ENCODE measurements around the gene PARL. TPM values are rescaled to one million over a fixed set of nuclear protein-coding genes. Genes with fewer than 3 reads are reported as not detected.

PARL gene
- total and polyA plus RNA-seq, 2 of the 13 experiments (the other 11 are each of a cell fraction or from before 2014, with no cell fraction given): 46.3 to 58.6 TPM

DNA sequence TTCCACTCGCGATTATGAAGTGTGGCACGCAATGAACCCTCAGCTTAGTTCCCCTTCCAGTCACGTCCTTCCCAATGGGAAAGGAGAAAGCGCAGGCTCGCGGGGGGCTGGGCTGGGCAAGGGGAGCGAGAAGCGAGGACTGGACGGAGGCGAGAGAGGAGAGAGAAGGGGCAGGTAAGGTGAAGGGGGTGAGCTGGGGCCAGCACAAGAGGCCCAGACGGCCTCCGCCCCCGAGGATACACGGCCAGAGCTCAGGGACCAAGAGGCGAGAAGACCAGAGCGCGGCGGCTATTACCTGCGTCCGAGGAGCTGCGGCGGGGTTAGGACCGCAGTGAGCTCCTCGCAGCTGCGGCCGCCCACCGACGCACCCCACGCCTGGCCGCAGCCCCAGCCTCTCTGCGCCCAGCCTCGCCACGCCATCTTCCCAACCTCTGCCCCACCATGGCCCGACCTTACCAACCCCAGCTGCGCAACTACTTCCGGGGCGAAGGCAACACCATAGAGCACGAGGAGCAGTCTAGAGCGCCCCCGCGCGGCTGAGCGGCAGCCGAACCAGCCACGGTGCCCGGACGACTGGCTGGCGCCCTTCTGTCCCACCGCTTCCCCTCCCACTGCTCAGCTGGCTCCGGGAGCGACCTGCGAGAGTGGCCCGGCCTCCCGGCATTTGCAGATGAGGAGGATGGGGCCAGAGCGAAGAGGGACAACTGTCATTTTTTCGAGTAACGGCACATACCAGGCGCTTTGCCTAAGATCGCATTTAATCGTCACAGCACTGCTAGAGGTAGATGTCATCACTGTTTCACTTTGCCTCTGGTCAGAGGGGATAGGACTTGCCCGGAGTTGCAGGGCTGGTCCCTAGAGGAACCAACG, at the start of gene PARL (continued):
- TF ChIP-seq, protein P1, sequence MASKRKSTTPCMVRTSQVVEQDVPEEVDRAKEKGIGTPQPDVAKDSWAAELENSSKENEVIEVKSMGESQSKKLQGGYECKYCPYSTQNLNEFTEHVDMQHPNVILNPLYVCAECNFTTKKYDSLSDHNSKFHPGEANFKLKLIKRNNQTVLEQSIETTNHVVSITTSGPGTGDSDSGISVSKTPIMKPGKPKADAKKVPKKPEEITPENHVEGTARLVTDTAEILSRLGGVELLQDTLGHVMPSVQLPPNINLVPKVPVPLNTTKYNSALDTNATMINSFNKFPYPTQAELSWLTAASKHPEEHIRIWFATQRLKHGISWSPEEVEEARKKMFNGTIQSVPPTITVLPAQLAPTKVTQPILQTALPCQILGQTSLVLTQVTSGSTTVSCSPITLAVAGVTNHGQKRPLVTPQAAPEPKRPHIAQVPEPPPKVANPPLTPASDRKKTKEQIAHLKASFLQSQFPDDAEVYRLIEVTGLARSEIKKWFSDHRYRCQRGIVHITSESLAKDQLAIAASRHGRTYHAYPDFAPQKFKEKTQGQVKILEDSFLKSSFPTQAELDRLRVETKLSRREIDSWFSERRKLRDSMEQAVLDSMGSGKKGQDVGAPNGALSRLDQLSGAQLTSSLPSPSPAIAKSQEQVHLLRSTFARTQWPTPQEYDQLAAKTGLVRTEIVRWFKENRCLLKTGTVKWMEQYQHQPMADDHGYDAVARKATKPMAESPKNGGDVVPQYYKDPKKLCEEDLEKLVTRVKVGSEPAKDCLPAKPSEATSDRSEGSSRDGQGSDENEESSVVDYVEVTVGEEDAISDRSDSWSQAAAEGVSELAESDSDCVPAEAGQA (IDR thresholded peaks at IDR 0.05; ENCODE audit: low read depth): peak; percentile 87
- TF ChIP-seq, protein P1 (CRISPR knock-in tag; IDR thresholded peaks at IDR 0.05; ENCODE audit: borderline replicate concordance): no peak
- TF ChIP-seq, protein P2, sequence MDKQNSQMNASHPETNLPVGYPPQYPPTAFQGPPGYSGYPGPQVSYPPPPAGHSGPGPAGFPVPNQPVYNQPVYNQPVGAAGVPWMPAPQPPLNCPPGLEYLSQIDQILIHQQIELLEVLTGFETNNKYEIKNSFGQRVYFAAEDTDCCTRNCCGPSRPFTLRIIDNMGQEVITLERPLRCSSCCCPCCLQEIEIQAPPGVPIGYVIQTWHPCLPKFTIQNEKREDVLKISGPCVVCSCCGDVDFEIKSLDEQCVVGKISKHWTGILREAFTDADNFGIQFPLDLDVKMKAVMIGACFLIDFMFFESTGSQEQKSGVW (CRISPR knock-in tag; IDR thresholded peaks at IDR 0.05; ENCODE audit: borderline replicate concordance): no peak
- TF ChIP-seq, protein P3, sequence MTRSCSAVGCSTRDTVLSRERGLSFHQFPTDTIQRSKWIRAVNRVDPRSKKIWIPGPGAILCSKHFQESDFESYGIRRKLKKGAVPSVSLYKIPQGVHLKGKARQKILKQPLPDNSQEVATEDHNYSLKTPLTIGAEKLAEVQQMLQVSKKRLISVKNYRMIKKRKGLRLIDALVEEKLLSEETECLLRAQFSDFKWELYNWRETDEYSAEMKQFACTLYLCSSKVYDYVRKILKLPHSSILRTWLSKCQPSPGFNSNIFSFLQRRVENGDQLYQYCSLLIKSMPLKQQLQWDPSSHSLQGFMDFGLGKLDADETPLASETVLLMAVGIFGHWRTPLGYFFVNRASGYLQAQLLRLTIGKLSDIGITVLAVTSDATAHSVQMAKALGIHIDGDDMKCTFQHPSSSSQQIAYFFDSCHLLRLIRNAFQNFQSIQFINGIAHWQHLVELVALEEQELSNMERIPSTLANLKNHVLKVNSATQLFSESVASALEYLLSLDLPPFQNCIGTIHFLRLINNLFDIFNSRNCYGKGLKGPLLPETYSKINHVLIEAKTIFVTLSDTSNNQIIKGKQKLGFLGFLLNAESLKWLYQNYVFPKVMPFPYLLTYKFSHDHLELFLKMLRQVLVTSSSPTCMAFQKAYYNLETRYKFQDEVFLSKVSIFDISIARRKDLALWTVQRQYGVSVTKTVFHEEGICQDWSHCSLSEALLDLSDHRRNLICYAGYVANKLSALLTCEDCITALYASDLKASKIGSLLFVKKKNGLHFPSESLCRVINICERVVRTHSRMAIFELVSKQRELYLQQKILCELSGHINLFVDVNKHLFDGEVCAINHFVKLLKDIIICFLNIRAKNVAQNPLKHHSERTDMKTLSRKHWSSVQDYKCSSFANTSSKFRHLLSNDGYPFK (CRISPR knock-in tag; IDR thresholded peaks at IDR 0.05; ENCODE audit: borderline replicate concordance): peak; percentile 99
- TF ChIP-seq FOXJ3 (CRISPR knock-in tag; IDR thresholded peaks at IDR 0.05; ENCODE audit: borderline replicate concordance) (no peak), RORA (CRISPR knock-in tag; IDR thresholded peaks at IDR 0.05) (no peak), ZBTB7B (CRISPR knock-in tag; IDR thresholded peaks at IDR 0.05) (peak; percentile 79; the same call in 1 of the 2 replicates), MAF1 (CRISPR knock-in tag; IDR thresholded peaks at IDR 0.05; ENCODE audit: borderline replicate concordance) (peak; percentile 39; the same call in 1 of the 2 replicates), BRCA1 (CRISPR knock-in tag; IDR thresholded peaks at IDR 0.05) (0 out of 2 replicates have a peak, but pooled peaks have one; percentile 51), ZNF101 (CRISPR knock-in tag; IDR thresholded peaks at IDR 0.05; ENCODE audit: borderline replicate concordance, low read depth) (0 out of 2 replicates have a peak, but pooled peaks have one; percentile 58), ZNF816 (CRISPR knock-in tag; IDR thresholded peaks at IDR 0.05; ENCODE audit: borderline replicate concordance) (peak; percentile 78; the same call in 1 of the 2 replicates), KDM1A (CRISPR knock-in tag; IDR thresholded peaks at IDR 0.05) (0 out of 2 replicates have a peak, but pooled peaks have one; percentile 48)
- TF ChIP-seq, protein P4, sequence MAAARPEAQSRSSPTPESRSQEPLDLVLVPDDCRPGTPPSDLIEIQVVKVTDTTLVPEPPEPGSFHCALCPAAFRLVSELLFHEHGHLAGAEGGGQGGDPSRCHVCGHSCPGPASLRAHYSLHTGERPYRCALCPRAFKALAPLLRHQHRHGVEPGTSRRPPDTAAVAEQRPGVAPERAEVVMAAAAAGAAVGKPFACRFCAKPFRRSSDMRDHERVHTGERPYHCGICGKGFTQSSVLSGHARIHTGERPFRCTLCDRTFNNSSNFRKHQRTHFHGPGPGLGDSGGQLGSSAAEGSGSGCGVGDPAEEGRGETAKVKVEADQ (CRISPR knock-in tag; IDR thresholded peaks at IDR 0.05; ENCODE audit: borderline replicate concordance): peak; percentile 97
- TF ChIP-seq, protein P5, sequence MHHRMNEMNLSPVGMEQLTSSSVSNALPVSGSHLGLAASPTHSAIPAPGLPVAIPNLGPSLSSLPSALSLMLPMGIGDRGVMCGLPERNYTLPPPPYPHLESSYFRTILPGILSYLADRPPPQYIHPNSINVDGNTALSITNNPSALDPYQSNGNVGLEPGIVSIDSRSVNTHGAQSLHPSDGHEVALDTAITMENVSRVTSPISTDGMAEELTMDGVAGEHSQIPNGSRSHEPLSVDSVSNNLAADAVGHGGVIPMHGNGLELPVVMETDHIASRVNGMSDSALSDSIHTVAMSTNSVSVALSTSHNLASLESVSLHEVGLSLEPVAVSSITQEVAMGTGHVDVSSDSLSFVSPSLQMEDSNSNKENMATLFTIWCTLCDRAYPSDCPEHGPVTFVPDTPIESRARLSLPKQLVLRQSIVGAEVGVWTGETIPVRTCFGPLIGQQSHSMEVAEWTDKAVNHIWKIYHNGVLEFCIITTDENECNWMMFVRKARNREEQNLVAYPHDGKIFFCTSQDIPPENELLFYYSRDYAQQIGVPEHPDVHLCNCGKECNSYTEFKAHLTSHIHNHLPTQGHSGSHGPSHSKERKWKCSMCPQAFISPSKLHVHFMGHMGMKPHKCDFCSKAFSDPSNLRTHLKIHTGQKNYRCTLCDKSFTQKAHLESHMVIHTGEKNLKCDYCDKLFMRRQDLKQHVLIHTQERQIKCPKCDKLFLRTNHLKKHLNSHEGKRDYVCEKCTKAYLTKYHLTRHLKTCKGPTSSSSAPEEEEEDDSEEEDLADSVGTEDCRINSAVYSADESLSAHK (CRISPR knock-in tag; IDR thresholded peaks at IDR 0.05; ENCODE audit: borderline replicate concordance): no peak

Data from HepG2 (cell line).